ENCODE data around the gene USP46. TPM values are rescaled to one million over a fixed set of nuclear protein-coding genes. Genes with fewer than 3 reads are reported as not detected.

Gene USP46
- total and polyA plus RNA-seq, 2 donors, result 7.3 to 28.2 TPM

DNA sequence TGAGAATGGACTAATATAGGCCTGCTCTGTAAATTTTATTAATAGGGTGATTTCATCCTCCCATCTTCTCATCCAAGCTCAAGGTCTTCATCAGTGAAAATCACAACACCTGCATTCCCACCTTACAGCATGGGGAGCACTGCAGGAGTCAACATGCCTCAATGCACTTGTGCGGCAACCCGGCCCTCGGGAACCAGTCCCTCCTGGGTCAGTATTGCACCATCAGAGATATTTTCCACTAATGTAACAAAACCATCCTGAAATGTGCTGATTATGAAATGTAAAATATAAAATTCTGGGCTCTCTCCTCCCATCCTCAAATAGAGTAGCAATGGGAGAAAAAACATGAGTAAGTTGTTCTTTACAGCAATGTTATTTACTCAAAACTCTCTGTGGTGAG is 13.0 kb downstream of the USP46 start:
- Histone ChIP-seq H3K4me1 (ENCODE audit: insufficient read depth) (no peaks in the 10 kb centered on the region), H3K27ac (ENCODE audit: low read depth) (no peak overlapping the region)
- WGBS, result 96% methylated on average over 3 of the region's 3 CpGs

DNA sequence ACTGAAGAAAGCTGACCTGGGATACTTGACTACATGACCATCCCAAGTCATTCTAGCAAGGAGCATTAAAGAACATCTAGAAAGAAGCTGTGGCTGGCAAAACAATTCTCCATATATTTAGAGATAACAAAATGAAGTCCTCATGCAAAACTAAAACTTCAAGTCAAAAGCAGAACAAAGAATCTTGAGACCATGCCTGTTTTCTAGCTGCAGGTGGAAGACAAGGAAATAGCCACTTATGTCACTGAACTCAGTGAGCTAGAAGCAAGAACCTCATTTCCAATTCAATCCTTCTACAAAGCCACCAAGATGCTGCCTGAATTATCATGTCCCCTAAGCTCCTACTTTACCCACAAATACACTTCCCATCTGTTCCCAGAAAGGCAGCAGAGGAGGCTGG is 13.8 kb downstream of the USP46 start:
- H3K27ac ChIP-seq (ENCODE audit: low read depth), result no peak overlapping the region
- no peaks in the 10 kb centered on the region for H3K36me3 ChIP-seq (ENCODE audit: insufficient read depth)
- DNase-seq (ENCODE audit: extremely low spot score), result no peak
- no peaks in the 10 kb centered on the region for H3K4me1 ChIP-seq (ENCODE audit: insufficient read depth)
- H3K4me3 ChIP-seq (ENCODE audit: low read depth, low read length), result no peak overlapping the region

More for the DNA sequence above, 13.0 kb downstream of the USP46 start:
- no peaks in the 10 kb centered on the region for H3K36me3 ChIP-seq (ENCODE audit: insufficient read depth)
- DNase-seq (ENCODE audit: extremely low spot score), result no peak
- no peak overlapping the region for H3K4me3 ChIP-seq (ENCODE audit: low read depth, low read length)

DNA sequence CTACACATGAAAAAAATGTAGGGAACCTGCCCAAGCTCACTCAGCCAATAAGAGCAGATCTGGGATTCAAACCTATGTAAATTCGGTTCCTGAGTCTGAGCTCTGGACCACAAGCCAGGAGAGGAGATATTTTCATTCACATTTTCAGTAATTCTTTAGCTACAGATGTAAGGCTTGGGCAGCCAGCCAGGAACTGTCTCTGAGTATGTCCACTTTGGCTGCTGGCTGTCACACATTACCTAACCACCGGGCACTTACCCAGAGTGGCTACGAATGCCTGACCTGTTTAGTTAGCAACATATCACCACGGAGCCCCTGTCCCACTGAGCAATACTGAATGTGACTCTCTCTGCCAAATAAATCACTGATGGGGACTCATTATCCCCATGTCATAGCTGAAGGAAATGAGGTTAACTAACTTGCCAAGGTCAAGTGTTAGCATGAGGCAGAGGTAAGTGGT is 15.3 kb downstream of the USP46 start:
- no peak for DNase-seq (ENCODE audit: extremely low spot score)
- Histone ChIP-seq H3K4me3 (ENCODE audit: low read depth, low read length) (no peak overlapping the region), H3K27ac (ENCODE audit: low read depth) (no peak overlapping the region), H3K4me1 (ENCODE audit: insufficient read depth) (no peaks in the 10 kb centered on the region), H3K36me3 (ENCODE audit: insufficient read depth) (no peaks in the 10 kb centered on the region)
- 20% methylated on average over 4 of the region's 4 CpGs for WGBS

DNA sequence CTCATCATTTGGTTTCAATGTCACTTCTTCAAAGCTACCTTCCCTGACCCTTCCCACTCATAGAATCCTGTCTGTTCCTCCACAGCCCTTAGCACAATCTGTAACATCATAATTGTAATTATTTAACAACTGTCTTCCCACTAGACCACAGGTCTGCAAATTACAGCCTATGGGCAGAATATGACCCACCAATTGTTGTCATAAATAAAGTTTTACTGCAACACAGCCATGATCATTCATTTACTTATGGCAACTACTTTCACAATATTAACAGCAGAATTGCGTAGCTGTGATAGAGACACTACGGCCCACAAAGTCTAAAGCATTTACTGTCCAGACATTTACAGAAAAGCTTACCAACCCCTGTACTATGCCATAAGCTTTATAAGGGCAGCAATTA is 15.9 kb downstream of the USP46 start:
- H3K36me3 ChIP-seq (ENCODE audit: insufficient read depth), result no peaks in the 10 kb centered on the region
- WGBS, result 94% methylated on average over 2 of the region's 2 CpGs
- no peak overlapping the region for H3K4me3 ChIP-seq (ENCODE audit: low read depth, low read length)
- DNase-seq (ENCODE audit: extremely low spot score), result no peak
- H3K27ac ChIP-seq (ENCODE audit: low read depth), result no peak overlapping the region
- no peaks in the 10 kb centered on the region for H3K4me1 ChIP-seq (ENCODE audit: insufficient read depth)

DNA sequence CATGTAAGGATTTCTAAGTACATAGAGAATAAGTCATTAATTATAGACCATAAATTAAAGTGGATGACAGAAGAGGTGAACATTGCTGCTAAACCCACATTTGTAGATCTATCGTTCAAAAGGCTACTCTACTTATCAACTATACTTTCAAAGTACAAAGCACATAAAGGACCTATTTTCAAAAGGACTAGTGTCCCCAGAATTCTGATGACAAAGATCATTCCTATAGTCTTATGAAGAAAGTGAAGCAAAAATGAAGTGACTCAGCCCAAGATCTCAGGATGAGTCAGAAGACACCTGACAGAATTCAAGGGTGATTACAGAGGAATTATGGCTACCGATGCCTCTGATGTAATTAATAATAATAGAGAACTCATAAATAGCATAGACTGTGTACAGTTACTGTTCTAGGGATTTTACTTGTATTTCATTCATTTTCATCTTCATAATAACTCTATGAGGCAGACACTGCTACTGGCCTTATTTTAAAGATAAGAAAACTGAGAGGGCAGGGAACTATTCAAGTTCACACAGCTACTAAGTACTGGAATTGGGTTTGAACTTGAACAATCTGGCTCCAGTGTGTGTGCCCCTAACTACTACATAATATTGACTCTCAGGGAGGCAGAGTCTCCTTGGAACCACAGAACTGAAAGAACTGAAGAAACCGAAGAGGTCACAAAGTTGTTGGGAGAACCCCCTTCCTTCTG is 17.1 kb downstream of the USP46 start:
- no peak for DNase-seq (ENCODE audit: extremely low spot score)
- Histone ChIP-seq H3K4me1 (ENCODE audit: insufficient read depth) (no peaks in the 10 kb centered on the region), H3K4me3 (ENCODE audit: low read depth, low read length) (no peak overlapping the region), H3K36me3 (ENCODE audit: insufficient read depth) (no peaks in the 10 kb centered on the region), H3K27ac (ENCODE audit: low read depth) (no peak overlapping the region)
- 62% methylated on average over 3 of the region's 3 CpGs for WGBS

DNA sequence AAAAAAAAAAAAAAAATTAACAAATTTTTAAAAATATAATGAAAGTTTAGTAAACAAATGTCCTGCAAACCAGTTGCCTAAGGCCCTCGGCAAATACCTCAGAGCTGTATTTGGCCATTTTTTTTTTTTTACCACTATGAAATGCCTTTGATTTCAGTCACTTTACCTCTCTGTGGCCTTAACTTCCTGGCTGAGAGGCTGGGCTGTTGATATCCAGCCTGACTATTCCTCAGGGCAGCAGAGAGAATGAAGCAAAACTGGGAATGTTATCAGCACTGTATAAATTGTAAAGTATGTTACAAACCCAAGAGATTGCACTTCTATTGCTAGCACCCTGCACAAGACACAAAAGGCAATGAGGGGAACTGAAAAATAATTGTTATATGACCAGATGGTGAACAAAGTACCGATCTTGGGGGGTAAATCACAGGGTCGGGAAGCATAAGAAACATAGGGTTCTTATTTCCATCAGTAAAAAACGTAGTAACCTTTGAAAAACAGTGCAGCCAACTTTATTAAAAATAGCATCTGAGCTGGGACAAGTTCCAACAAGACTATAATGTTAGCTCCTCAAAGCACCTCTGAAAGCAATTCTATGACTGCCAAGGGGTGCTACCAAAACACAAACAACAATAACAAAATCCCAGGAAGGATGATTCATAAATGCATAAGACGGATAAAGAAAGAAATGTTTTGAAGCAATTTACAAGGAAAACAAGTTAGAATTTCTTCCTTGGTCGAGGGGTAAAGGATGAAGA is 18.1 kb downstream of the USP46 start:
- WGBS, result 15% methylated on average over 6 of the region's 6 CpGs

DNA sequence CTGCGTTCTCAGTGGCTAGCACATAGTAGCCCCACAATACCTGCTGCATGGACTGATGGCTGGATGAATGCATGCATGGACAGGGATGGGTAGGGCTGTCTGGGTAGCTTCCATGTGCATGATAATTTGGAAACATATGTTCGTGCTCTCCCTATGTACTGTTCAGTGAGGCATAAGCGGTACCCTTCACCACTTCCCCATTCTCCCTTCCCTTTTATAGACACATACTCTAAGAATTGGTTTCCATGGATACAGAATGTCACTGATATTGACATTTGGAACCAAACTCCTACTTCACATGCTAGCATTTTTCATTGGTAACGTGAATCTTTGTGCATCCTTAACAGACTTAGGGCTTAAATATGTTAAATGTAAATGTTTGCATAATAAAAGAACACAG is 20.4 kb downstream of the USP46 start:
- no peak overlapping the region for H3K27ac ChIP-seq (ENCODE audit: low read depth)
- H3K36me3 ChIP-seq (ENCODE audit: insufficient read depth), result no peaks in the 10 kb centered on the region
- DNase-seq (ENCODE audit: extremely low spot score), result no peak
- H3K4me3 ChIP-seq (ENCODE audit: low read depth, low read length), result no peak overlapping the region
- H3K4me1 ChIP-seq (ENCODE audit: insufficient read depth), result no peaks in the 10 kb centered on the region
- 87% methylated on average over 4 of the region's 4 CpGs for WGBS

More for the DNA sequence above, 18.1 kb downstream of the USP46 start:
- H3K27ac ChIP-seq (ENCODE audit: low read depth), result no peak overlapping the region
- H3K36me3 ChIP-seq (ENCODE audit: insufficient read depth), result no peaks in the 10 kb centered on the region
- no peak for DNase-seq (ENCODE audit: extremely low spot score)
- H3K4me1 ChIP-seq (ENCODE audit: insufficient read depth), result no peaks in the 10 kb centered on the region
- H3K4me3 ChIP-seq (ENCODE audit: low read depth, low read length), result no peak overlapping the region

DNA sequence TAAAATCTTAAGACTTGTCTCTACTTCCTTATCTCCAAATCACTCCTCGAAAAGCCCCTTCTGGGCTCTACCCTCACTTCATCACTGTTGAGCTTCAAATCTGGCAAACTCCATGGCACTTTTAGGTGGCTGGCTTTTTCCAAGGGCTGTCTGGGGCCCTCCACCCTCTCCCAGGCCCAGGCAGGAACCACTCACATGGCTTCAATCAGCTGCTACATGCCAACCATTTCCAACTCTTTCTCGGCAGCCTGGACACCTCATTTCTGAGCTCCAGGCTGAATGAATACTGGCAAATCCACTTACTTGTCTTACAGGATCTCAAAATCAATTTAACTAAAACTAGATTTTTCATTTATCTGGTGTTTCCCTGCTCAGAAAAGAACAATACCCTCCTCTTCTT is 22.0 kb downstream of the USP46 start:
- DNase-seq (ENCODE audit: extremely low spot score), result no peak
- Histone ChIP-seq H3K27ac (ENCODE audit: low read depth) (no peak overlapping the region), H3K4me1 (ENCODE audit: insufficient read depth) (no peaks in the 10 kb centered on the region), H3K36me3 (ENCODE audit: insufficient read depth) (no peaks in the 10 kb centered on the region), H3K4me3 (ENCODE audit: low read depth, low read length) (no peak overlapping the region)
- WGBS, result 66% methylated on average over 2 of the region's 2 CpGs

DNA sequence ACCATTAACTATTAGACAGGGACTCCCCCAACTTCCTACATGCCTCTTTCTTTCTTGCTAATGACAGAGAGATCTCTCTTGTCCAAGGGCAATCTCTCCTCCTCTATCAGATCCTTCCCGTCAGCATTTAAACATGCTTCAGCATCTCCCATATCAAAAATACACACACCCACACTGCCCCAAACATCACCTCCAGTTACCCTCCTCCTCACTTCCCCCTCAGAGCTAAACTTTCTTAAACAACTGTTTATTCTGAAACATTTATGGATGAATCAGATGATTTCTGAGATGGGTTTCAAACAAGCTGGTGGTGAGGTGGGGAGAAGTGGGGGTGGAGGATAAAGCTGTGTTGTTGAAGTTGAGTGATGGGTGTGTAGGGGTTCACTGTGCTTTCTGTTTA is 23.5 kb downstream of the USP46 start:
- DNase-seq (ENCODE audit: extremely low spot score), result no peak
- 85% methylated on average over 1 of the region's 1 CpG for WGBS
- H3K4me1 ChIP-seq (ENCODE audit: insufficient read depth), result no peaks in the 10 kb centered on the region
- no peaks in the 10 kb centered on the region for H3K36me3 ChIP-seq (ENCODE audit: insufficient read depth)
- no peak overlapping the region for H3K4me3 ChIP-seq (ENCODE audit: low read depth, low read length)
- H3K27ac ChIP-seq (ENCODE audit: low read depth), result no peak overlapping the region

DNA sequence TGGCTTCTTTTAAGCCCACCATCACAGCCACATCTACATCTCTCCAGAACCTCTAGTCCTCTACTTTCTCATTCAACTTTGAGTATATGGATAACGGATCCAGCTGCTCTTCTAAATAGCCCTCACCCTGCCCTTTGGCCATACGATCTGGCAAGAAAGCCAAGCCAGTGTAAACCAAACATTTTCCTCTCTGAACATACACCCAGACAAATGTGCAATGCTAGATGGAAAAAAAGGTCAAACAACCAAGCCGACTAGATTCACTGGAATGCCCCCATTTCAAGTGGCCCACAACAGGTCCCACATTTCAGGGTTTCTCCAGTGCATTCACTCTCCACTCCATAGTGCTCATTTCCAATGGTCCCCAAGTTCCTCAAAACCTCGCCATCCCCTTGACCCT is 24.0 kb downstream of the USP46 start:
- H3K36me3 ChIP-seq (ENCODE audit: insufficient read depth), result no peaks in the 10 kb centered on the region
- 77% methylated on average over 4 of the region's 4 CpGs for WGBS

DNA sequence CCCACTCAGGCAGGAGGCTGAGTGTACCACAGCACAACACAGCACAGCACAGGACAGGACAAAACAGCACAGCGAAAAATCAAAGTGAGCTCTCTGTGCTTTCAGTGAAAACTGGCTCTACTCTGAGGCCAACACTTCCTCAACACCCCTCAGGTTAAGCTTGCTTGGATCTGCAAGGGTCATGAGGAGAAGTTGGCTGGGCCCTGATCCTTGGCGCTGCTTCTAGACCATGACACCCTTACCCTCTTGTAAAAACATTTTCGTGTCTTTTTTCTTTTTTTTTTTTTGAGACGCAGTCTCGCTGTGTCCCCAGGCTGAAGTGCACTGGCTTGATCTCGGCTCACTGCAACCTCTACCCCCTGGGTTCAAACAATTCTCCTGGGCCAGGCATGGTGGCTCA is 25.3 kb downstream of the USP46 start:
- Histone ChIP-seq H3K27ac (ENCODE audit: low read depth) (no peak overlapping the region), H3K4me3 (ENCODE audit: low read depth, low read length) (no peak overlapping the region), H3K4me1 (ENCODE audit: insufficient read depth) (no peaks in the 10 kb centered on the region), H3K36me3 (ENCODE audit: insufficient read depth) (no peaks in the 10 kb centered on the region)
- DNase-seq (ENCODE audit: extremely low spot score), result no peak
- 86% methylated on average over 6 of the region's 6 CpGs for WGBS

More for the DNA sequence above, 24.0 kb downstream of the USP46 start:
- Histone ChIP-seq H3K4me3 (ENCODE audit: low read depth, low read length) (no peak overlapping the region), H3K27ac (ENCODE audit: low read depth) (no peak overlapping the region), H3K4me1 (ENCODE audit: insufficient read depth) (no peaks in the 10 kb centered on the region)
- no peak for DNase-seq (ENCODE audit: extremely low spot score)

DNA sequence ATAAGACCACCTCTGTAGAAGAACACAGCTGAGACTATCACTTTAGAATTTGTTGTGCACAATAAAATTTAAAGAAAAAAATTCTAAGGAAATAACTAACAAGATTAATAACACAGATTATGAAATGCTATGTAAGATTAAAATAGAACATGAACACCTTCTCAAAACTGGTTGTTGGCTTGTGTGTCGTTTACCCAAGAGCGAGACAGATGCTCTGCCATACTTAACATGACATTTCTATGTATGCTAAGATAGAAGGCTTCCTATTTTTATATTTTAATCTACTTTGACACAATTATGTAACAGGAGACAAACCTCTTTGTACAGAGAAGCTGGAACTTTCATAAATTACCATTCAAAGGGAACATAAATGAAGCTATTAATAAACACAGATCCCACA is 30.1 kb downstream of the USP46 start:
- no peak overlapping the region for H3K4me3 ChIP-seq (ENCODE audit: low read depth, low read length)
- 97% methylated on average over 2 of the region's 2 CpGs for WGBS
- DNase-seq (ENCODE audit: extremely low spot score), result no peak
- H3K4me1 ChIP-seq (ENCODE audit: insufficient read depth), result no peaks in the 10 kb centered on the region
- H3K27ac ChIP-seq (ENCODE audit: low read depth), result no peak overlapping the region
- no peaks in the 10 kb centered on the region for H3K36me3 ChIP-seq (ENCODE audit: insufficient read depth)

DNA sequence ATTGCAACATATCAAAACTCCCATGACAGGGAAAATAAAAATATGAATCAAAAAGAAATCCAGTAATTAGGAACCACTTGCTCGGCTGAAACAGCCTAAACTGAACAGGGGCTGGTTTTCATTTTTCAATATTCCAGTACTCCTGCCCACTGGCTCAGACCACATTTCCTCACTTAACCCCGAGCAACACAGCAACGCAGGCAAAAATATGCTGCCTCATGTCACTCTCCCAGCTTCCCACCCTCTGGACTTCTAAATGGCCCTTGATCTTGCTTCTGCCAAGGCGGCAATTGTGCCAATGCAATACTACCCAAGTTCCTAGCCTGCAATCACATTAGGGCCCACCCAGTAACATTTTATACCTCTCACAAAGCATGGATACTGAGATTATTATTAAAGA is 30.6 kb downstream of the USP46 start:
- H3K27ac ChIP-seq (ENCODE audit: low read depth), result no peak overlapping the region
- no peak for DNase-seq (ENCODE audit: extremely low spot score)
- no peaks in the 10 kb centered on the region for H3K36me3 ChIP-seq (ENCODE audit: insufficient read depth)
- no peak overlapping the region for H3K4me3 ChIP-seq (ENCODE audit: low read depth, low read length)
- 86% methylated on average over 4 of the region's 4 CpGs for WGBS
- no peaks in the 10 kb centered on the region for H3K4me1 ChIP-seq (ENCODE audit: insufficient read depth)

DNA sequence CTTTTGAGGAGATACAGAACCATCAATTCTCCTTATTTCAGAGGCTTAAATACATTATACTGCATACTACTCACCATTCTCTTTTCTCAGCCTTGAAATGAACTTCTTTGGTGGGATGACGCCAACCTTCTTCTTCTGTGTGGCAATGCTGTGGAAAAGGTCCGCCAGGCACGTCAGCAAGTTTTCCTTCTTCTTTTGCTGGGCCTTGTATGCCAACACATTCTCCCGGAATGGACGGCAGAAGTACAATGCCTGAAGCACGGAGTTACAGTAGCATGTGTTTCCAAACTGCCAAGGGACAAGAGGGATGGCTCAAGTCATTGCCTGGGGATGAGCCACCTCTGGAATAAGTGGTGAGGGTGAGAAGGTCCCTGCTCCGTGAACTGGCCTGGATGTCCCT is 31.2 kb downstream of the USP46 start:
- Histone ChIP-seq H3K27ac (ENCODE audit: low read depth) (no peak overlapping the region), H3K4me3 (ENCODE audit: low read depth, low read length) (no peak overlapping the region)
- WGBS, result 95% methylated on average over 7 of the region's 7 CpGs

More for the DNA sequence above, 31.2 kb downstream of the USP46 start:
- no peak for DNase-seq (ENCODE audit: extremely low spot score)
- no peaks in the 10 kb centered on the region for H3K4me1 ChIP-seq (ENCODE audit: insufficient read depth)
- no peaks in the 10 kb centered on the region for H3K36me3 ChIP-seq (ENCODE audit: insufficient read depth)

Data from urinary bladder (tissue), 4 donors.